Right atrium auricular region (tissue), 2 donors: ENCODE results near the gene ZNF484. TPM values are rescaled to one million over a fixed set of nuclear protein-coding genes. Genes with fewer than 3 reads are reported as not detected.
"Not testable (repeated sequence)": the region's sequence is repeated elsewhere in the genome, so short reads cannot be mapped to it uniquely, and the experiment has no call there.

Experiments used
- DNase-seq: peaks from one replicate; pipeline ENCODE4 v3.0.0-alpha.2; 2019; ENCODE audit warnings: low spot score
- H3K27ac ChIP-seq, 2 donors: fragments of 200-600 bp; sonication (generic); 1 replicate in 1 of 2; 2 replicates in 1 of 2; pipeline ENCODE4 v1.5.1; 2016 to 2019
- H3K27me3 ChIP-seq, 2 donors: fragments of 200-600 bp; sonication (generic); one replicate each; pipeline versions ENCODE4 v1.5.1 to v1.6.0; 2017 to 2019
- H3K36me3 ChIP-seq: fragments of 200-600 bp; sonication (generic); one replicate; pipeline ENCODE4 v1.5.1; 2016
- H3K4me1 ChIP-seq, 2 donors: fragments of 200-600 bp; sonication (generic); one replicate each; pipeline versions ENCODE4 v1.5.1 to v1.6.0; 2017 to 2019
- H3K4me3 ChIP-seq, 2 donors: fragments of 200-600 bp; sonication (generic); 1 replicate in 1 of 2; 2 replicates in 1 of 2; pipeline ENCODE4 v1.5.1; 2017 to 2019; ENCODE audit warnings: mild to moderate bottlenecking in 1 of 2, moderate library complexity in 1 of 2
- H3K9me3 ChIP-seq, 2 donors: fragments of 200-600 bp; sonication (generic); one replicate each; pipeline ENCODE4 v1.5.1; 2019
- CTCF ChIP-seq, 2 donors: fragments of 200-600 bp; sonication (generic); IDR thresholded peaks; one replicate each; pipeline ENCODE4 v1.5.1; 2019; ENCODE audit warnings: antibody characterized with exemption in 2 of 2
- total RNA-seq, 2 donors: library from RNA; depleted of rRNA; stranded (reverse); fragments of >200 nt; gene quantifications; one replicate each; pipeline ENCODE4 v1.1.0, GENCODE V29; 2016

ZNF484 gene
- total RNA-seq, 2 donors from 2014 or later, result 6.6 to 7.0 TPM

DNA sequence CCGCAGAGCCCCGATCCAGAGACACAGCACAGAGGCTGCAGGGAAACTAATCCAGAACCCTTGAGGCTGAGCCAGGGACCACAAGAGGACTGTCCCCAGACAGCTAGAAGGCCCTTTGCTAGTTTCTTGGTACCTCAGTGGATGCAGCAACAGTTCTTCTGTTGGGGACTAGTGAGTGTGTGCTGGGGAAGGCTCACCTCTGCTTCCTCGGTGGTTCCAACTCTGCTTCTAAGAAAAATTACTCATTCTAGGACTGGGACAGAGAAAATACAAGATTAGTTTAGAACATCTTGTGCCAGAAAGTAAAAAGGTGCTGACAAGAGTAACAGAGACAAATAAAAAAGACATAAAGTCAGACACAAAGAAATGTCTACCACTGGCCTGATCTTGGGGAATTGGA is 19.5 kb upstream of the ZNF484 start:
- Histone ChIP-seq H3K9me3 (no peaks in the 10 kb centered on the region), H3K36me3 (no peaks in the 10 kb centered on the region), H3K27ac (no peak overlapping the region), H3K27me3 (no peaks in the 10 kb centered on the region), H3K4me3 (no peak overlapping the region), H3K4me1 (no peaks in the 10 kb centered on the region)
- TF ChIP-seq CTCF (IDR thresholded peaks at IDR 0.05), result no peak
- DNase-seq, result no peak

- DNase-seq, result no peak
- H3K27ac ChIP-seq, result no peak overlapping the region
- H3K4me1 ChIP-seq, result no peaks in the 10 kb centered on the region
- H3K36me3 ChIP-seq, result no peaks in the 10 kb centered on the region
- no peaks in the 10 kb centered on the region for H3K27me3 ChIP-seq
- no peaks in the 10 kb centered on the region for H3K9me3 ChIP-seq
- no peak overlapping the region for H3K4me3 ChIP-seq
- no peak for TF ChIP-seq CTCF (IDR thresholded peaks at IDR 0.05)
Observed at GRCh38 chr9:92895812-92896436, 18.1 kb upstream of the ZNF484 start.

GRCh38 chr9:92894711-92895362 is 17.0 kb upstream of the ZNF484 start:
- Histone ChIP-seq H3K27me3 (no peaks in the 10 kb centered on the region), H3K36me3 (no peaks in the 10 kb centered on the region), H3K4me3 (no peak overlapping the region), H3K9me3 (no peaks in the 10 kb centered on the region), H3K27ac (no peak overlapping the region), H3K4me1 (no peaks in the 10 kb centered on the region)
- TF ChIP-seq CTCF (IDR thresholded peaks at IDR 0.05), result no peak
- no peak for DNase-seq

DNA sequence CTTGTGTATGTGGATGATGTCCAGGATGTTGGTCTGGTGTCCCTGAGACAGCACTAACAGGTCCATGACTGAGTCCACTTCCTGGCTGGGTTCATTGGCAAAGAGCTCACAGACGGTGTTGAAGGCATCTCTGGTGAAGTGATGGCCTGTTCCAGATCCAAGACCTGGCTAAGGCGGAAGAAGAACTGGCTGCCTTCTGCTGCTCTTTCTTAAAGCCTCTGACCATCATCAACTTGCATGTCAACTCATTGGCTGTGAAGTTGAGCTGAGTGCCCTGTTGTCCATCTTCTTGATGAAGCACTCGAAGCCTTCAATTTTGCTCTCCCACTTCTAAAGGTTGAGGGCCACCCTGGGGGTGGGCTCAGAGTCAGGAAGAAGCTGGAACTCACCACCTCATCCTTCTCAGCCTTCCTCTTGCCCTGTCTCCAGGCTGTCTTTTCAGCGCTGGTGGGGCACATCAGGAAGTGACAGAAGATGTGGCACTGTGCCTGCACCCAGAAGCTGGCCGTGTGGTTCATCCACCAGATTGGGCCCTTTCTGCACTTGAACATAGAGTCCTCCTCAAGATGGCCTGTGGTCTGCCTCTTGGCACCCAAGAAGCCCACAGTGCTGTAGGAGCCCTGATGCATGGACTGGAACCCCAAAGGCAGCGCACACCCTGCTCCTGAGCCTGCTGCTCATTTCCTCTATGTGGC is 16.2 kb upstream of the ZNF484 start:
- not testable (repeated sequence) for H3K36me3 ChIP-seq, H3K9me3 ChIP-seq, H3K4me3 ChIP-seq, H3K27me3 ChIP-seq, DNase-seq, H3K27ac ChIP-seq, H3K4me1 ChIP-seq

GRCh38 chr9:92892276-92892675 is 14.4 kb upstream of the ZNF484 start:
- not testable (repeated sequence) for H3K36me3 ChIP-seq, DNase-seq, H3K27ac ChIP-seq, H3K27me3 ChIP-seq, H3K4me1 ChIP-seq, H3K9me3 ChIP-seq, H3K4me3 ChIP-seq

DNA sequence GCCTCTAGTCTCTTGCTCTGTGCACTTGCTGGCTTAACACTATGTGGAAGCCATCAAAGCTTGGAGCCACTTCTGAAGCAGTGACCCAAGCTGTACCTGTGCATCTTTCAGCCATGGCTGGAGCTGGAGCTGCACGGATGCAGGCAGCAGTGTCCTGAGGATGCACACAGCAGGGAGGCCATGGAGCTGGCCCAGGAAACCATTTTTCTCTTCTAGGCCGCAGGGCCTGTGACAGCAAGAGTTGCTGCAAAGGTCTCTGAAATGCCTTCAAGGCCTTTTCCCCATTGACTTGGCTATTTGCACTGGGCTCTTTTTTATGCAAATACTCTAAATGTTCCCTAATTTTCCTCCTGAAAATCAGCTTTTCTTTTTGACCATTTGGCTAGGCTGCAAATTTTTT is 12.9 kb upstream of the ZNF484 start:
- Histone ChIP-seq H3K9me3 (no peaks in the 10 kb centered on the region), H3K27me3 (no peaks in the 10 kb centered on the region), H3K4me3 (no peak overlapping the region), H3K36me3 (no peaks in the 10 kb centered on the region), H3K27ac (no peak overlapping the region), H3K4me1 (no peaks in the 10 kb centered on the region)
- TF ChIP-seq CTCF (IDR thresholded peaks at IDR 0.05), result no peak
- DNase-seq, result no peak
